Lung (tissue), 12 donors: ENCODE data around the gene PRPS1L1. TPM values are rescaled to one million over a fixed set of nuclear protein-coding genes. Genes with fewer than 3 reads are reported as not detected.

Experiments used
- ATAC-seq: fragments of 200-7000 bp; cut with Tn5 transposase; one replicate; pipeline ENCODE4 v1.9.1; 2020; ENCODE audit warnings: moderate number of reproducible peaks; ENCODE audit not compliant: insufficient read depth, low FRiP score
- DNase-seq, 3 donors: peaks; one replicate each; pipeline ENCODE4 v3.0.0-alpha.2; 2013 to 2017
- H3K27ac ChIP-seq, 2 donors: one replicate each; pipeline ENCODE4 v1.5.1; 2013; ENCODE audit warnings: mild to moderate bottlenecking in 2 of 2, moderate library complexity in 2 of 2, control low read depth in 1 of 2, inconsistent platforms in 1 of 2, low read depth in 1 of 2, low read length in 1 of 2
- H3K27me3 ChIP-seq, 3 donors: one replicate each; pipeline ENCODE4 v1.5.1; 2013; ENCODE audit warnings: low read length in 2 of 3; ENCODE audit not compliant: control insufficient read depth in 3 of 3, insufficient read depth in 3 of 3
- H3K36me3 ChIP-seq, 4 donors: one replicate each; pipeline ENCODE4 v1.5.1; 2013; ENCODE audit warnings: low read length in 4 of 4, mild to moderate bottlenecking in 1 of 4, moderate library complexity in 1 of 4; ENCODE audit not compliant: control insufficient read depth in 4 of 4, insufficient read depth in 4 of 4
- H3K4me1 ChIP-seq, 5 donors: one replicate each; pipeline ENCODE4 v1.5.1; 2013; ENCODE audit warnings: low read length in 5 of 5, mild to moderate bottlenecking in 2 of 5, moderate library complexity in 1 of 5; ENCODE audit not compliant: control insufficient read depth in 5 of 5, insufficient read depth in 5 of 5
- H3K4me3 ChIP-seq: one replicate; pipeline ENCODE4 v1.5.1; 2013; ENCODE audit warnings: mild to moderate bottlenecking, control low read depth, moderate library complexity
- H3K9ac ChIP-seq, 2 donors: one replicate each; pipeline ENCODE4 v1.5.1; 2013; ENCODE audit warnings: low read length in 2 of 2, control low read depth in 1 of 2; ENCODE audit not compliant: insufficient read depth in 1 of 2
- H3K9me3 ChIP-seq, 4 donors: one replicate each; pipeline ENCODE4 v1.5.1; 2013; ENCODE audit warnings: low read length in 3 of 4, mild to moderate bottlenecking in 1 of 4, moderate library complexity in 1 of 4; ENCODE audit not compliant: control insufficient read depth in 4 of 4, insufficient read depth in 3 of 4
- WGBS, 2 donors: extraction: QIAGEN DNeasy Blood & Tissue Kit; methylation state at CpG; one replicate each; pipeline ENCODE4 v1.1.7; 2013; 5-methylcytosine and 5-hydroxymethylcytosine counted together
- polyA plus RNA-seq, 2 donors: library from polyadenylated mRNA; stranded (reverse); fragments of 200-250 nt; gene quantifications; one replicate each; pipeline ENCODE4 v1.2.1, GENCODE V29; 2013
- total RNA-seq, 2 donors: library from RNA; depleted of rRNA in 1 of 2; stranded (reverse); fragments of >200 nt in 1 of 2; gene quantifications; one replicate each; pipeline ENCODE4 v1.2.1, GENCODE V29; 2014 to 2021
- TF ChIP-seq, protein P1 (sequence below): IDR thresholded peaks from 2 replicates; pipeline ENCODE4 v1.5.1; 2012; ENCODE audit warnings: mild to moderate bottlenecking; ENCODE audit errors: control extremely low read depth, extremely low read depth
- donor health status: control.
- donor health status: control.
- donor health status: Bipolar disorder and iron deficiency.
- donor health status: healthy.
- donor health status: DM: yes; HTN: yes; CAD: no.

The PRPS1L1 gene
- total and polyA plus RNA-seq, 4 donors, result not detected

DNA sequence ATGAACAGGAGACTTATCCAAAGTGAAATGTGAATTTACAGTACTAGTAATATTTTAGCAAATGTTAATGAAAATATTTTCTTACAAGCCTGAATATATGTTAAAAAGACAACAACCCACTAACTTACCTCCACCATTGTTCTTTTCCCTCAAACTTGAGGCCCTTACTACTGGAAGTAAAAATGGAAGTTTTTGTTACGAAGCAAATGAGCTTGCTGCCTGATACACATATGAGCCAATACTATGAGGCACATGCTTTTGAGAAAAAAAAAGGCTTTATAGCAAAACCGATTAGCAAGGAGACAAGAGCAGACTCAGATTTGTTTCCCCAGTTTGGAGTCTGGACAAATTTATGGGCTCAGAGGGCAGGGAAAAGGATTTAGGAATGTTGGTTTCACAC lies 29.0 kb downstream of the PRPS1L1 start:
- no peaks in the 10 kb centered on the region for H3K27me3 ChIP-seq
- 90 to 93% methylated on average over 2 of the region's 2 CpGs for WGBS, 2 donors
- ATAC-seq, result no peak
- no peaks in the 10 kb centered on the region for H3K36me3 ChIP-seq
- H3K9ac ChIP-seq, result no peak overlapping the region
- no peak for DNase-seq
- H3K27ac ChIP-seq, result no peak overlapping the region
- H3K4me3 ChIP-seq, result no peak overlapping the region
- H3K4me1 ChIP-seq, result no peaks in the 10 kb centered on the region
- TF ChIP-seq, protein P1, sequence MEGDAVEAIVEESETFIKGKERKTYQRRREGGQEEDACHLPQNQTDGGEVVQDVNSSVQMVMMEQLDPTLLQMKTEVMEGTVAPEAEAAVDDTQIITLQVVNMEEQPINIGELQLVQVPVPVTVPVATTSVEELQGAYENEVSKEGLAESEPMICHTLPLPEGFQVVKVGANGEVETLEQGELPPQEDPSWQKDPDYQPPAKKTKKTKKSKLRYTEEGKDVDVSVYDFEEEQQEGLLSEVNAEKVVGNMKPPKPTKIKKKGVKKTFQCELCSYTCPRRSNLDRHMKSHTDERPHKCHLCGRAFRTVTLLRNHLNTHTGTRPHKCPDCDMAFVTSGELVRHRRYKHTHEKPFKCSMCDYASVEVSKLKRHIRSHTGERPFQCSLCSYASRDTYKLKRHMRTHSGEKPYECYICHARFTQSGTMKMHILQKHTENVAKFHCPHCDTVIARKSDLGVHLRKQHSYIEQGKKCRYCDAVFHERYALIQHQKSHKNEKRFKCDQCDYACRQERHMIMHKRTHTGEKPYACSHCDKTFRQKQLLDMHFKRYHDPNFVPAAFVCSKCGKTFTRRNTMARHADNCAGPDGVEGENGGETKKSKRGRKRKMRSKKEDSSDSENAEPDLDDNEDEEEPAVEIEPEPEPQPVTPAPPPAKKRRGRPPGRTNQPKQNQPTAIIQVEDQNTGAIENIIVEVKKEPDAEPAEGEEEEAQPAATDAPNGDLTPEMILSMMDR, result no peak
- peaks cover 0 to 4% (median 0%) of the 10 kb centered on the region in 4 donors for H3K9me3 ChIP-seq

DNA sequence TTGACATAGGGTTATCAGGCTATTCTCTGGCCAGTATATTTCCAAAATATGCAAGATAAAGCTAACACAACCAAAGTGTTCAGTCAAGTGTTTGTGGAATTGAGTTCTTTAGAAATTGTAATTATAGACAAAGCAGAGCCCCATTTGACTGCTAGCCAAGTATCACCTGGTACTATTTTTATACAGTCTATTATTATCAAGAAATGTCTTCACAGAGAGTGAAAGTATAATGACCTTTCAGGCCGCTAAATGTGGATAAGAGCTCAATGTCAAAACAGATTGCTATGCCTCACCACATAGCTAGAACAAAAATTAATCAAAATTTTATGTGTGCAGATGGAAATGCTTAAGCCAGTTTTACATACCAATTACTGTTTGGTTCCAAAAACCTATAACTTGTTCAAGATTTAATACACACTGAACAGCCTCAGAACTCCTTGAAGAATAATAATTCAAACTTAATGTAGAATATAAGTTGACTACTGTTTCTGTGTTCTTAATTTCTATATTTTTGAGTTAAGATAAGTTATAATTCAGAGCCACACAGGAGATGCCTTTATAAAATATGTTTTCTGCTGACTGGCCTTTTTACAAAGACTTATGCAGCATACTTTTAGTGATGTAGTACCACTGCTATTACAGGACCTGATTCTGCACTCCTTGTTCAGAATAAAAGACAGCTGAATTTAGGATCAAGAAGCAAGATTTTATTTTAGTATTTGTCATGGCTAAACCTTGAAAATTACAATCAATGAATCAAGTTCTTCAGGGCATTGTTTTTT lies 31.0 kb downstream of the PRPS1L1 start:
- TF ChIP-seq, protein P1, result no peak
- ATAC-seq, result no peak
- no peak overlapping the region for H3K9ac ChIP-seq
- no peaks in the 10 kb centered on the region for H3K36me3 ChIP-seq
- no peak overlapping the region for H3K4me3 ChIP-seq
- peaks cover 0 to 4% (median 0%) of the 10 kb centered on the region in 4 donors for H3K9me3 ChIP-seq
- no peak for DNase-seq
- no peaks in the 10 kb centered on the region for H3K4me1 ChIP-seq
- 0 to 36% methylated on average over 1 of the region's 1 CpG for WGBS, 2 donors
- no peak overlapping the region for H3K27ac ChIP-seq
- H3K27me3 ChIP-seq, result no peaks in the 10 kb centered on the region

DNA sequence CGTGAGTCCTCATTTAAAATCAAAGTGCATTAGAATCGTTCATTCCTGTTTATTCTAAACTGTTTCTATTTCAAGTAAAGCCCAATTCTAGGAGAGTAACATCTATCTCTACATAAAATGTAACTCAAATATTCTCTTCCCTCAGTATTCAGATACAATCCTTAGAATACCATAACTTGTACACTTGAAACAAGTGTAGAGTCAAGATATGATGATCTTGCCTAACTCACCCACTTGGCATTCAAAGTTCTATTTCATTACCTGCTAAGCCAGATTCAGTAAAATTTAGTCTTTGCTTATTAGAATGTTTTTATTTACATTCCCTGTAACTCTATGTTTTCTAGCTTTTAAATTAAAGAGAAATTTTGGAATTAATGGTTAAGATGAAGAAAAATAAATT lies 31.6 kb downstream of the PRPS1L1 start:
- no peak overlapping the region for H3K4me3 ChIP-seq
- no peaks in the 10 kb centered on the region for H3K27me3 ChIP-seq
- WGBS, 2 donors, result 77 to 92% methylated on average over 2 of the region's 2 CpGs
- no peaks in the 10 kb centered on the region for H3K36me3 ChIP-seq
- no peak overlapping the region for H3K9ac ChIP-seq
- peaks cover 0 to 4% (median 0%) of the 10 kb centered on the region in 4 donors for H3K9me3 ChIP-seq
- no peaks in the 10 kb centered on the region for H3K4me1 ChIP-seq
- H3K27ac ChIP-seq, result no peak overlapping the region
- TF ChIP-seq, protein P1, result no peak
- ATAC-seq, result no peak
- DNase-seq, result no peak
